Measurements from ENCODE around the gene FNBP1L.

The FNBP1L gene

GRCh38 chr1:93447481-93448291 is at the start of gene FNBP1L:
Gene FNBP1L (plus strand): TSS chr1:93448118. CDS start chr1:93448282, 164 bp downstream.
- peak; percentile 54 for DNase-seq (ENCODE audit: low spot score)

GRCh38 chr1:93399781-93400180 is 48.1 kb upstream of the FNBP1L start:
- DNase-seq (ENCODE audit: low spot score), result no peak

GRCh38 chr1:93408203-93408602 is 39.7 kb upstream of the FNBP1L start:
- DNase-seq (ENCODE audit: low spot score), result no peak

GRCh38 chr1:93411000-93411399 is 36.9 kb upstream of the FNBP1L start:
- DNase-seq (ENCODE audit: low spot score), result no peak

- DNase-seq (ENCODE audit: low spot score), result peak; percentile 11
Measured at GRCh38 chr1:93414749-93415148, 33.2 kb upstream of the FNBP1L start.

GRCh38 chr1:93415296-93415695 is 32.6 kb upstream of the FNBP1L start:
- no peak for DNase-seq (ENCODE audit: low spot score)

GRCh38 chr1:93416183-93416582 is 31.7 kb upstream of the FNBP1L start:
- DNase-seq (ENCODE audit: low spot score), result no peak

GRCh38 chr1:93419344-93419743 is 28.6 kb upstream of the FNBP1L start:
- peak; percentile 21 for DNase-seq (ENCODE audit: low spot score)

- DNase-seq (ENCODE audit: low spot score), result no peak
Measured at GRCh38 chr1:93420400-93420799, 27.5 kb upstream of the FNBP1L start.

GRCh38 chr1:93426181-93426580 is 21.7 kb upstream of the FNBP1L start:
- no peak for DNase-seq (ENCODE audit: low spot score)

- no peak for DNase-seq (ENCODE audit: low spot score)
Measured at GRCh38 chr1:93427656-93428055, 20.3 kb upstream of the FNBP1L start.

- no peak for DNase-seq (ENCODE audit: low spot score)
Measured at GRCh38 chr1:93433407-93433961, 14.4 kb upstream of the FNBP1L start.

- no peak for DNase-seq (ENCODE audit: low spot score)
Measured at GRCh38 chr1:93434088-93434487, 13.8 kb upstream of the FNBP1L start.

GRCh38 chr1:93434987-93435386 is 12.9 kb upstream of the FNBP1L start:
- no peak for DNase-seq (ENCODE audit: low spot score)

- DNase-seq (ENCODE audit: low spot score), result no peak
Measured at GRCh38 chr1:93435443-93435842, 12.5 kb upstream of the FNBP1L start.

GRCh38 chr1:93436496-93436895 is 11.4 kb upstream of the FNBP1L start:
- no peak for DNase-seq (ENCODE audit: low spot score)

GRCh38 chr1:93437976-93438605 is 9.8 kb upstream of the FNBP1L start:
- no peak for DNase-seq (ENCODE audit: low spot score)

GRCh38 chr1:93438716-93439115 is 9.2 kb upstream of the FNBP1L start:
- DNase-seq (ENCODE audit: low spot score), result no peak

GRCh38 chr1:93440272-93440671 is 7.6 kb upstream of the FNBP1L start:
- DNase-seq (ENCODE audit: low spot score), result no peak

- DNase-seq (ENCODE audit: low spot score), result no peak
Measured at GRCh38 chr1:93440706-93441105, 7.2 kb upstream of the FNBP1L start.

- no peak for DNase-seq (ENCODE audit: low spot score)
Measured at GRCh38 chr1:93441589-93441988, 6.3 kb upstream of the FNBP1L start.

GRCh38 chr1:93442008-93442666 is 5.8 kb upstream of the FNBP1L start:
- no peak for DNase-seq (ENCODE audit: low spot score)

- no peak for DNase-seq (ENCODE audit: low spot score)
Measured at GRCh38 chr1:93442741-93443140, 5.2 kb upstream of the FNBP1L start.
